Esophagus muscularis mucosa (tissue), 4 donors: ENCODE measurements around the gene OR6S1. TPM values are rescaled to one million over a fixed set of nuclear protein-coding genes. Genes with fewer than 3 reads are reported as not detected.
A peak's percentile ranks its signal among the peaks of the same experiment; 100 is the strongest.

Experiments used
- DNase-seq: peaks from one replicate; pipeline ENCODE4 v3.0.0-alpha.2; 2017; ENCODE audit errors: extremely low spot score
- H3K27ac ChIP-seq, 4 donors: fragments of 200-600 bp; sonication (generic); replicated peaks in 1 of 4; 1 replicate in 3 of 4; 2 replicates in 1 of 4; pipeline ENCODE4 v1.5.1; 2016 to 2019; ENCODE audit warnings: mild to moderate bottlenecking in 1 of 4
- H3K27me3 ChIP-seq, 4 donors: fragments of 200-600 bp; sonication (generic); one replicate each; pipeline versions ENCODE4 v1.5.1 to v1.6.0; 2016 to 2019
- H3K36me3 ChIP-seq, 4 donors: fragments of 200-600 bp; sonication (generic); one replicate each; pipeline ENCODE4 v1.5.1; 2016 to 2019
- H3K4me1 ChIP-seq, 4 donors: fragments of 200-600 bp; sonication (generic); one replicate each; pipeline ENCODE4 v1.5.1; 2016 to 2019
- H3K4me3 ChIP-seq, 4 donors: fragments of 200-600 bp; sonication (generic); 1 replicate in 2 of 4; 2 replicates in 2 of 4; pipeline ENCODE4 v1.5.1; 2016 to 2019; ENCODE audit warnings: mild to moderate bottlenecking in 4 of 4, moderate library complexity in 1 of 4
- H3K9me3 ChIP-seq, 4 donors: fragments of 200-600 bp; sonication (generic); 1 replicate in 3 of 4; 2 replicates in 1 of 4; pipeline ENCODE4 v1.5.1; 2016 to 2019
- EP300 ChIP-seq: sonication (generic); formaldehyde crosslinking; IDR thresholded peaks from one replicate; pipeline ENCODE4 v1.6.1; 2017; ENCODE audit warnings: antibody characterized with exemption
- POLR2A ChIP-seq: fragments of 450-650 bp; IDR thresholded peaks from one replicate; pipeline ENCODE4 v1.6.1; 2017; ENCODE audit warnings: antibody characterized with exemption, moderate library complexity, mild to moderate bottlenecking, low read depth
- POLR2AphosphoS5 ChIP-seq, 2 donors: sonication (generic); formaldehyde crosslinking; IDR thresholded peaks; one replicate each; pipeline ENCODE4 v1.6.1; 2017; ENCODE audit warnings: antibody characterized with exemption in 2 of 2
- WGBS: methylation state at CpG from one replicate; pipeline ENCODE4 v1.1.5; 2018; 5-methylcytosine and 5-hydroxymethylcytosine counted together
- intact Hi-C: fragments of 100-400 bp; cut with DNase I; formaldehyde crosslinking; loops from one replicate; pipeline ENCODE4 v1.15.1; 2023
- total RNA-seq, 4 donors: library from RNA; depleted of rRNA; stranded (reverse); fragments of >200 nt; gene quantifications; one replicate each; pipeline versions ENCODE4 v1.1.0 to v1.2.1, GENCODE V29; 2016
- TF ChIP-seq, protein P1 (sequence below), 3 experiments: fragments of 200-600 bp in 2 of 3; fragments of 450-650 bp in 1 of 3; sonication (generic) in 2 of 3; IDR thresholded peaks; one replicate each; pipeline ENCODE4 v1.5.1; 2017 to 2019; ENCODE audit warnings: antibody characterized with exemption in 3 of 3, mild to moderate bottlenecking in 2 of 3, moderate library complexity in 1 of 3

OR6S1 gene
- total RNA-seq, 4 donors from 2014 or later = not detected

DNA sequence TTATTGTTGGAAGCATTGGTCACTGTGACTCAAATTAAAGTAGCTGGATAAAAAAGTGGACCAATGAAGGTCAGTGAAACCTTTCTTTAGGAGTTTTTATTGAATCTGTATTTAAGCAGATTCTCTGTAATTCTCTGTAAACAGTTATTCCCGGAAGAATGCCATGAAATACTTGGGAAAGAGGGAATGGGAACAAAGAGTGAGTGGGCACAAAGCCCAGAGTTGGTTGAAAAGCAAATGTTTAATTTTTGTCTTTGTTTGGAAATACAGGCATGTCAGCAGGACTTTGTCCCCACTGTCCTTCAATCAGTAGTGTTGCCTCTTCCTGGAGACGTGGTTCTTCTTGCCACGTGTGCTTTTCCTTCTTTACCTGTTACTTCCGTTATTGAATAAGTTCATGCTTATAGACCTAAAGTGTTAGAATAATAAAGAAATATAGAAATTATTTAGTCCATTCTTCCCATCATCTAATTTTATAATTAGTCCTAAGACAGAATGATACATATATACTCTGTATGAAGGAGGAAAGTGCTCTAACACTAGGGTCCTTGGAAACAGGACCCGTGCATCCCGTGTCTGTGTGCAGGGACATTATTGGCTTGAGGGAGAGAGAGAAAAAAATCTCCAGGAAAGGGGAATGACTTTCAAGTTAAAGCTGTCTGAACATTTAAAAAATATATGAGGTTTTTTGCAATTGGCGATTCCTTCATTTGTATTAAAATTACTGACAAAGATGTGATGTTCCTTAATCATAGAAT is 45.1 kb upstream of the OR6S1 start:
- TF ChIP-seq POLR2A = no peak
- no peak for TF ChIP-seq POLR2AphosphoS5 (IDR thresholded peaks at IDR 0.05)
- no peak for TF ChIP-seq EP300
- TF ChIP-seq, protein P1, sequence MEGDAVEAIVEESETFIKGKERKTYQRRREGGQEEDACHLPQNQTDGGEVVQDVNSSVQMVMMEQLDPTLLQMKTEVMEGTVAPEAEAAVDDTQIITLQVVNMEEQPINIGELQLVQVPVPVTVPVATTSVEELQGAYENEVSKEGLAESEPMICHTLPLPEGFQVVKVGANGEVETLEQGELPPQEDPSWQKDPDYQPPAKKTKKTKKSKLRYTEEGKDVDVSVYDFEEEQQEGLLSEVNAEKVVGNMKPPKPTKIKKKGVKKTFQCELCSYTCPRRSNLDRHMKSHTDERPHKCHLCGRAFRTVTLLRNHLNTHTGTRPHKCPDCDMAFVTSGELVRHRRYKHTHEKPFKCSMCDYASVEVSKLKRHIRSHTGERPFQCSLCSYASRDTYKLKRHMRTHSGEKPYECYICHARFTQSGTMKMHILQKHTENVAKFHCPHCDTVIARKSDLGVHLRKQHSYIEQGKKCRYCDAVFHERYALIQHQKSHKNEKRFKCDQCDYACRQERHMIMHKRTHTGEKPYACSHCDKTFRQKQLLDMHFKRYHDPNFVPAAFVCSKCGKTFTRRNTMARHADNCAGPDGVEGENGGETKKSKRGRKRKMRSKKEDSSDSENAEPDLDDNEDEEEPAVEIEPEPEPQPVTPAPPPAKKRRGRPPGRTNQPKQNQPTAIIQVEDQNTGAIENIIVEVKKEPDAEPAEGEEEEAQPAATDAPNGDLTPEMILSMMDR (IDR thresholded peaks at IDR 0.05) = no peak
- H3K9me3 ChIP-seq = no peaks in the 10 kb centered on the region
- intact Hi-C loops = loop anchor here (10.0 kb wide), 1 partner anchor 698 kb away; the partner anchor contains the start of gene SUPT16H
- peak overlapping the region in 3 of 4 donors; percentile 21 to 100 (median 99) for H3K27ac ChIP-seq
- DNase-seq = no peak
- H3K36me3 ChIP-seq = peaks cover 0 to 7% (median 0%) of the 10 kb centered on the region in 4 donors
- H3K4me1 ChIP-seq = peaks cover 16 to 58% (median 51%) of the 10 kb centered on the region in 4 donors
- H3K4me3 ChIP-seq = peak overlapping the region; percentile 69 to 94 (median 82)
- H3K27me3 ChIP-seq = no peaks in the 10 kb centered on the region
- 82% methylated on average over 7 of the region's 7 CpGs for whole genome bisulfite sequencing

DNA sequence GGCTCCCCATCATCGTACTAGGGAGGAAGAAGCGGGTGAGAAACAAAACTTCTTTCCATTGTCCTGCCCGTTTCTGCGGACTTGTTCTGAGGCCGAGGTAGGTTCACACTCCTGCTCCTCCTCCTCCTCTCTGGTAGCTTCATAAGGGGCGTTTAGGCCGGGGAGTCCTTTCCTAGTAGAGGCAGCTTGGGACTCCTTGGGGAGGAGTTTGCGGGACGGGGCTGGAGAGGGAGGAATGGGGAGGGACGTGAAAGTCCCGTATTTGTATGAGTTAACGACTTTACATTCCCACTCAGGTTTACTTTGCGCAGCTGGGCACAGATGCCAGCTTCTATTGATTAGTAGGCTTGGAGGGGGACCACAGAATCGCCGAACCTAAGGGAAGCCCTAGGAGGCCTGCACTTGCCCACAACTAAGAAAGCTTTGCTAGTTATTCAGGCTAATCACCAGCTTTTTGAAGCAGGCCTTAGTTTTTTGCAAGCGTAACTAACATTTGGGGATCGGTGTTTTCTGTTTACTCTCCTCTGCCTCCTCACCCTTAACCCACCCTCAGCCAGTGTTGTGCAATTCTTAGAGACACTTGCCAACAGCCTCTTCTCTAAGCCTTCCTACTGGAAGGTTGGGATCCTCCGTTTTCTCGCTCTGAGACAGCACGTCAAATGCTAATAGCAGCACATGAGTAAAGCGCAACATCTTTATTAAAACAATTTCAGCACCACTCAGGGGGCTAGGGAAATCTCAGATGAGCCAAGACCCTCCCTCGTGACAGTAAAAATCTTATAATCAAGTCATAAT is 43.4 kb upstream of the OR6S1 start:
- H3K4me1 ChIP-seq = peaks cover 15 to 65% (median 57%) of the 10 kb centered on the region in 4 donors
- H3K9me3 ChIP-seq = no peaks in the 10 kb centered on the region
- intact Hi-C loops = loop anchor here (2.0 to 10.0 kb wide), 4 partner anchors 72 to 700 kb away; partner anchors contain the start of genes CCNB1IP1, SUPT16H and TEP1
- WGBS = 12% methylated on average over 22 of the region's 22 CpGs
- peaks cover 0 to 7% (median 0%) of the 10 kb centered on the region in 4 donors for H3K36me3 ChIP-seq
- no peak for DNase-seq
- H3K4me3 ChIP-seq = peak overlapping the region; percentile 69 to 94 (median 82)
- H3K27ac ChIP-seq = peak overlapping the region; percentile 99 to 100 (median 100)
- TF ChIP-seq POLR2AphosphoS5 (IDR thresholded peaks at IDR 0.05) = peak; percentile 18 to 19
- TF ChIP-seq POLR2A = no peak
- TF ChIP-seq, protein P1 (IDR thresholded peaks at IDR 0.05) = no peak
- no peaks in the 10 kb centered on the region for H3K27me3 ChIP-seq

DNA sequence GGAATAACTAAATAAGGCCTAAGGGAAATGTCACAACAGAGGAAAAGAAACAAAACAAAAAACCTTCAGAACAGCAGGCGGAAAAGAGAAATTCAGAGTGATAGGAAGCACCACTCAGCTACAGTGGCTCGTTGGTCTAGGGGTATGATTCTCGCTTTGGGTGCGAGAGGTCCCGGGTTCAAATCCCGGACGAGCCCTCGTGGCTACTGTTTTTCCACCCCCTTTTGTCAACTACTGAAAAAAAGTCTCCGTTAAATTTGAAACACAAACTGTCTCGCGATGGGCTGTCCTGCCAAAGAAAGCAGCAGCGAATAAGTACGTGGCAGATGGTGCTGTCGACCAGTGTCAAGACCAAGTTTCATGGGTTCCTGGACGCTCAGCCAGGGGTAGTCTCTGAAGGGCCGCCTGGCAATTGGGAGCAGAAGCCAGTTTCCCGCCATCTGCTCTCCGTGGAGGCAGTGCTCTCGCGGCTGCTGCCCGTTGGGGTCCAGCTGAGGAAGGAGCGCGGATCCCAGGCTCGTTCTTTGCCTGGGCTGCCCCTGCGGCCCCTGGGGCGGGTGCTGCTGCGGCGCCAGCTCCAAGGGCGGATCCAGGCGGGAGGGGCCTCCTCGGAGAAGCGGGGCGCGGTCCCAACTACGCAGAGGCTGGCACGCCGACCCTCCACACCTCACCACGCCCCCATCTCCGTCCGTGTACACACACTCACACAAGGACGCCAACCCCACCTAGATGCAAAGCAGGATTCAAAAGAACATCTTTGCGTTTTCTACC is 42.6 kb upstream of the OR6S1 start, which contains the start of gene RNASE4:
Gene RNASE4 (plus strand): TSS at position 670 of the 771 bp plus-strand sequence. CDS start 14,812 bp downstream, outside the sequence.
- Histone ChIP-seq H3K27me3 (no peaks in the 10 kb centered on the region), H3K36me3 (peaks cover 0 to 3% (median 0%) of the 10 kb centered on the region in 4 donors), H3K4me3 (peak within 1 kb of the TSS; percentile 69 to 94 (median 82)), H3K4me1 (peaks cover 15 to 70% (median 57%) of the 10 kb centered on the region in 4 donors), H3K27ac (peak within 1 kb of the TSS; percentile 99 to 100 (median 100)), H3K9me3 (no peaks in the 10 kb centered on the region)
- peak; percentile 96 for DNase-seq
- intact Hi-C loops = loop anchor here (2.0 to 10.0 kb wide), 5 partner anchors 71 to 701 kb away; partner anchors contain the start of genes CCNB1IP1, PIP4P1, SUPT16H and TEP1
- TF ChIP-seq EP300 = no peak
- TF ChIP-seq POLR2A = peak; percentile 42
- peak; percentile 52 to 91 for TF ChIP-seq POLR2AphosphoS5 (IDR thresholded peaks at IDR 0.05)
- 0% methylated on average over 16 of the region's 42 CpGs for WGBS

DNA sequence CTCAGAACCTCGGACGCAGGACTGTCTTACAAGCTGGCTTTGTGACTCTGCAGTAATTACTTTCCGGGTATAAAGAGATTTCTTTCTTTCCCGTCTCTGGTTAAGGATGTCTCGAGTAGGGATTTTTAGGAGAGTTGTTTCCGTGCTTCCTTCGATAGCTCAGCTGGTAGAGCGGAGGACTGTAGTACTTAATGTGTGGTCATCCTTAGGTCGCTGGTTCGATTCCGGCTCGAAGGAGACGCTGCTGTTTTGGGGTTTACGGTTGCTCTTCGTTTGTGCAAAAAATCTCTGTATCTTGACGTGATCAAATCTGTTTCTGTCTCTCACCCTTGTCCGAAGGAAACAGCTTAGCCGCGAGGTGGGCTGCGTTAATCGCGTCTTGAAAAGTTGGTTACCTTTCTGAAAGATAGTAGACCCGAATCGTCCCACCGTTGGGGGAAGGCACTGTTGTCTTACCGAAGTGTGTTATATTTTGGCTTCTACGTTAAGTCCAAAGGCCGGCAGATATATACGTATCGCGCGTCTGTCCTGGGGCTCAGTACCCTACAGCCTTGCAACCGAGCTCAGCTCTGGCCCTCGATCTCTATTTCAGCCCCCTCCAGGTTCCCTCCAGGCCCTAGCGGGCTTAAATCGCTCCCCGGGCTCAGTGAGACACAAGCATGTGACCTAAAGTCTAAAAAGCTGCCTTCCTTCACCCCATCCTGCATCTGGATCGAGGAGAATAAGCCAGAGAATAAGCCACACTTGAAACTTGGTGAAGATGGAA is 41.8 kb upstream of the OR6S1 start:
- intact Hi-C loops = loop anchor here (2.0 to 10.0 kb wide), 4 partner anchors 223 to 701 kb away; partner anchors contain the start of genes CCNB1IP1, PIP4P1, SUPT16H and TEP1

More for the DNA sequence above, 41.8 kb upstream of the OR6S1 start:
- H3K27ac ChIP-seq = peak overlapping the region; percentile 99 to 100 (median 100)
- TF ChIP-seq, protein P1 (IDR thresholded peaks at IDR 0.05) = no peak
- TF ChIP-seq EP300 = no peak
- no peak for TF ChIP-seq POLR2A
- TF ChIP-seq POLR2AphosphoS5 (IDR thresholded peaks at IDR 0.05) = no peak
- no peaks in the 10 kb centered on the region for H3K27me3 ChIP-seq
- no peaks in the 10 kb centered on the region for H3K36me3 ChIP-seq
- no peaks in the 10 kb centered on the region for H3K9me3 ChIP-seq
- peak overlapping the region; percentile 69 to 94 (median 82) for H3K4me3 ChIP-seq
- under 1% methylated on average over 33 of the region's 38 CpGs for WGBS
- H3K4me1 ChIP-seq = peaks cover 15 to 63% (median 54%) of the 10 kb centered on the region in 4 donors
- DNase-seq = peak; percentile 94
